T47D (cell line): ENCODE measurements around the gene KRT40.

Experiments
- DNase-seq, 2 experiments: peaks; one replicate each; pipeline versions ENCODE4 v3.0.0 to v3.0.0-alpha.2; 2011 to 2012; ENCODE audit warnings: low read depth in 1 of 2, low spot score in 1 of 2
- JUND ChIP-seq: IDR thresholded peaks from 2 replicates; pipeline ENCODE4 v1.6.1; 2012; ENCODE audit warnings: low read depth
- in situ Hi-C: cut with HindIII; loops from 2 replicates; pipeline ENCODE4 v1.10.0; 2016; ENCODE audit warnings: low sequenced_read_pairs, low pct_unique_long_range_greater_than_20kb

The KRT40 gene

GRCh38 chr17:40984226-40984625, at the start of gene KRT40:
Gene KRT40, minus strand, starts transcription at chr17:40984326. Its CDS starts 53 bp downstream, at chr17:40984273.
- in situ Hi-C loops: no loop called here
- no peak for DNase-seq
- TF ChIP-seq JUND: no peak

DNA sequence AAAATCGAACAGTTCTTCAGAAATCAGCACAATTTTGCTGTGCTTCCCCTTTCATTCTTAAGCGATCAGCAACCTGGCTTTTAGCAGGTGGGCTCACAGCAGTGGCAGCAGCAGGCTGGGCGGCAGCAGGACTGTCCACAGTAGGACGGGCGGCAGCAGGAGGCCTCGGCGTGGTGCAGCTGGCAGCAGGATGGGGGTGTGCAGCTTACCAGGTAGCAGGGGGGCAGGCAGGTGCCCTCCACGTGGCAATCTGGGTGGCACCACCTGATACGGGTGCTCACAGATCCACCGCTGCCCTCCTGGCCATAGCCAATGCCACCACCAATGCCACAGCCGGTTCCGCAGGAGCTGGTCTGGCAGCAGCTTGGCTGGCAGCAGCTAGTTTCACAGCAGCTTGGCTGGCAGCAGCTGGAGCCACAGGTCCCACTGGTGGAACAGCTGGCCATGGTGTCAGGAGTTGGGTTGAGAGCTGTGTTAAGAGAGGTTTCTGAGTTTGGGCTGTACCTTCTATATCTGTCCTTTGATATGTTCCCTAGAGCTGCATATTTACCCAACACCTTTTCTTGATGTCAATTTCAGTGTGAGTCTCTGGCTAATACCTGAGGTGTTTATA, 45.6 kb upstream of the KRT40 start, which contains the start of gene KRTAP1-4:
Gene KRTAP1-4, minus strand, starts transcription at position 563 of the 613 bp plus-strand sequence. Its CDS starts 117 bp downstream, at position 446.
- no peak for DNase-seq
- no peak for TF ChIP-seq JUND
- in situ Hi-C loops: no loop called here

- no peak for TF ChIP-seq JUND
- in situ Hi-C loops: no loop called here
- peak in 1 of 2 experiments; percentile 27 for DNase-seq
Observed at GRCh38 chr17:41026715-41027471, 42.8 kb upstream of the KRT40 start, which contains the start of gene KRTAP1-5. Gene KRTAP1-5, minus strand, starts transcription at chr17:41027208. Its CDS starts 53 bp downstream, at chr17:41027155.

- TF ChIP-seq JUND: no peak
- no peak for DNase-seq
- in situ Hi-C loops: no loop called here
Observed at GRCh38 chr17:41024697-41025096, 40.6 kb upstream of the KRT40 start.

- DNase-seq: peak in 1 of 2 experiments; percentile 68
- in situ Hi-C loops: no loop called here
- no peak for TF ChIP-seq JUND
Observed at GRCh38 chr17:41020336-41020735, 36.2 kb upstream of the KRT40 start.

GRCh38 chr17:41019415-41019814, 35.3 kb upstream of the KRT40 start:
- no peak for TF ChIP-seq JUND
- DNase-seq: no peak
- in situ Hi-C loops: no loop called here

- peak in 1 of 2 experiments; percentile 46 for DNase-seq
- in situ Hi-C loops: no loop called here
- no peak for TF ChIP-seq JUND
Observed at GRCh38 chr17:41018541-41018940, 34.4 kb upstream of the KRT40 start.

DNA sequence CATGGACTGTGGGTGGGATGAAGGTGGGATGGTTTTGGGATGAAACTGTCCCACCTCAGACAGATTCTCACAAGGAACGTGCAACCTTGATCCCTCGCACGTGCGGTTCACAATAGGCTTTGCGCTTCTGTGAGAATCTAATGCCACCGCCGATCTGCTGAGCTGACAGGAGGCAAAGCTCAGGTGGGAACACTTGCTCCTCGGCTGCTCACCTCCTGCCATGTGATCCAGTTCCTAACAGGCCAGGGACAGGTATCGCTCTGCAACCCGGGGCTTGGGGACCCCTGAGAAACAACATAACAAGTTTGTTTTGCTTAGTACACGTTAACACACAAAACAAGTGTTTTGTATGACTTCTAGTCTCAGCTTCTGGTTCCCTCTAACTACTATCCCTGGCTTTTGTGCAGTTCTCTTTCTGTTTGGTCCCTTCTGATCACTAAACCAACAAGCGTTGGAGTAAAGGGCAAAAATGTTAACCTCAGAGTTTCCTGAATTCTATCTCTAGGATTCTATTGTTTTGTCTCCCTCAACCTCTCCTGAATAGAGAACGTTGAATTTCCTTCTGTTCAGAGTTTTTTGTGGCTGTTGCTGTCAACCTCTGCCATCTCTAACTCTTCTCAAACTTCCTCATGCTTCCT, 32.6 kb upstream of the KRT40 start:
- no peak for DNase-seq
- no peak for TF ChIP-seq JUND
- in situ Hi-C loops: no loop called here

DNA sequence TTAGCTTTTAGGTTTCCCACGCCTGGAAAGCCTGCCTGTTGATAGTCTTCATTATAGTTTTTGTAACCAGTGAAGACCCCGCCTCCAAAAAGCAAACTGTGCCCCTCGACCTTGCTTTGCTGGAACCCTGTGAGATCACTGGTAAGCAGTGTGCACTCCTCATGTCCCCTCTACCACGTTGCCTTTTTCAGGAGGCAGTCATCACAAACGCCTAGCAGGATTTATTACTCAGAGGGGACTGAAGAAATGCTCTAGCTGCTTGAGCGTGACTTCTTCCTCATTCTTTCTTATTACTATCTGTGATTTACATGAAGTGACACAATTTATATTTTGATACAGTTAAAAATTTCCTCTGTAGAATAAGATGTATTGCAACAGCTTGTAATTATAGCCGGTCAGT, 31.3 kb upstream of the KRT40 start:
- no peak for DNase-seq
- in situ Hi-C loops: no loop called here
- TF ChIP-seq JUND: no peak

DNA sequence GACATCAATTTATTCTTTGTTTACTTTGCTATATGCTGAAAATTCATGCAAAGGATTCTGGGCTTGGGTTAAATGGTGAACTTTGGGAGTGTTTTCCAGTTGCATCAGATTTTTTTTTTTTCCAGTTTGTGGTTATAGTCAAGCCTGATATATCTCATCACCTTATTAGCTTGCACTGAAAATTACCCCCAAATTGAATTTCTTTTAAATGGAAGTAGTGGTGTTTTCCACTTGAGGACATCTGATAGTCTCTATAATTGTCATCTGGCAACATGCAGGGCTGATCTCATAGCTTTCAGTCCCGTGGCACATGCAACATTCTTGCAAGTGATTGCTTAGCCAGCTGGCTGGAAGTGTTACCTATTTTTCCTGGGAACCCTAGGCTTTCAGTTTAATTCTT, 29.5 kb upstream of the KRT40 start:
- no peak for DNase-seq
- in situ Hi-C loops: no loop called here

GRCh38 chr17:41013181-41013580, 29.1 kb upstream of the KRT40 start:
- DNase-seq: no peak
- in situ Hi-C loops: no loop called here
- TF ChIP-seq JUND: no peak

More for the DNA sequence above, 29.5 kb upstream of the KRT40 start:
- no peak for TF ChIP-seq JUND

GRCh38 chr17:41012326-41013120, 28.4 kb upstream of the KRT40 start:
- DNase-seq: no peak
- in situ Hi-C loops: no loop called here
- no peak for TF ChIP-seq JUND
